HEK293 (cell line): ENCODE results near the gene GPN1.

ENCODE experiments used
- CTCF ChIA-PET: fragments of 350-600 bp; formaldehyde crosslinking; extraction: SDS; loops from one replicate; lab custom pipeline; 2021; ENCODE audit warnings: antibody characterized with exemption; lab: Yijun Ruan, JAX
- POLR2A ChIA-PET: fragments of 300-600 bp; formaldehyde crosslinking; extraction: SDS; loops from one replicate; lab custom pipeline; 2020; ENCODE audit warnings: antibody characterized with exemption, inconsistent platforms; lab: Yijun Ruan, JAX
- H3K27ac ChIP-seq: fragments of 200-500 bp; sonication (Bioruptor generic); 2 replicates; pipeline ENCODE4 v1.5.1; 2014; ENCODE audit warnings: low read depth, low read length, control low read depth, inconsistent platforms; ENCODE audit errors: extremely low read depth
- H3K36me3 ChIP-seq, 2 experiments: fragments of 200-500 bp in 1 of 2; sonication (Bioruptor generic) in 1 of 2; 1 replicate in 1 of 2; 2 replicates in 1 of 2; pipeline ENCODE4 v1.5.1; 2014 to 2017; ENCODE audit warnings: inconsistent platforms in 2 of 2, low read length in 2 of 2; ENCODE audit not compliant: control insufficient read depth in 2 of 2, insufficient read depth in 1 of 2
- H3K4me1 ChIP-seq: fragments of 200-500 bp; sonication (Bioruptor generic); 2 replicates; pipeline ENCODE4 v1.5.1; 2014; ENCODE audit warnings: mild to moderate bottlenecking, low read length, inconsistent platforms; ENCODE audit not compliant: control insufficient read depth, insufficient read depth
- H3K4me3 ChIP-seq: 2 replicates; pipeline ENCODE4 v1.5.1; 2011; ENCODE audit warnings: low read depth, mild to moderate bottlenecking, control low read depth, low read length, moderate library complexity
- H3K9me3 ChIP-seq: fragments of 200-500 bp; sonication (Bioruptor generic); 2 replicates; pipeline ENCODE4 v1.5.1; 2014; ENCODE audit warnings: low read depth, low read length, inconsistent platforms; ENCODE audit not compliant: control insufficient read depth, insufficient read depth
- MYNN ChIP-seq: fragments of 450-650 bp; formaldehyde crosslinking; IDR thresholded peaks from 2 replicates; pipeline ENCODE4 v1.5.1; 2016; ENCODE audit warnings: missing biosample characterization, missing genetic modification characterization, borderline replicate concordance
- REPIN1 ChIP-seq: fragments of 450-650 bp; formaldehyde crosslinking; IDR thresholded peaks from 2 replicates; pipeline ENCODE4 v1.5.1; 2017; ENCODE audit warnings: missing biosample characterization, missing genetic modification characterization, low read depth
- REST ChIP-seq: fragments of 450-650 bp; formaldehyde crosslinking; IDR thresholded peaks from 2 replicates; pipeline ENCODE4 v1.5.1; 2016; ENCODE audit warnings: missing biosample characterization, missing genetic modification characterization
- SP3 ChIP-seq: fragments of 450-650 bp; formaldehyde crosslinking; IDR thresholded peaks from 2 replicates; pipeline ENCODE4 v1.5.1; 2016; ENCODE audit warnings: missing biosample characterization, missing genetic modification characterization
- SP7 ChIP-seq: fragments of 450-650 bp; formaldehyde crosslinking; IDR thresholded peaks from 2 replicates; pipeline ENCODE4 v1.5.1; 2016; ENCODE audit warnings: missing biosample characterization, missing genetic modification characterization
- WT1 ChIP-seq: fragments of 450-650 bp; formaldehyde crosslinking; IDR thresholded peaks from 2 replicates; pipeline ENCODE4 v1.5.1; 2016; ENCODE audit warnings: missing biosample characterization, missing genetic modification characterization
- ZEB2 ChIP-seq: fragments of 450-650 bp; formaldehyde crosslinking; IDR thresholded peaks from 2 replicates; pipeline ENCODE4 v1.5.1; 2016; ENCODE audit warnings: missing biosample characterization, missing genetic modification characterization
- ZFHX2 ChIP-seq: fragments of 450-650 bp; formaldehyde crosslinking; conservative IDR thresholded peaks from 2 replicates; pipeline ENCODE4 v1.5.1; 2016; ENCODE audit warnings: missing biosample characterization, missing genetic modification characterization
- ZNF10 ChIP-seq: fragments of 450-650 bp; formaldehyde crosslinking; IDR thresholded peaks from 2 replicates; pipeline ENCODE4 v1.5.1; 2017; ENCODE audit warnings: missing biosample characterization, missing genetic modification characterization
- ZNF121 ChIP-seq: fragments of 450-650 bp; formaldehyde crosslinking; IDR thresholded peaks from 2 replicates; pipeline ENCODE4 v1.5.1; 2016; ENCODE audit warnings: missing biosample characterization, missing genetic modification characterization
- ZNF146 ChIP-seq: fragments of 450-650 bp; formaldehyde crosslinking; IDR thresholded peaks from 2 replicates; pipeline ENCODE4 v1.5.1; 2016; ENCODE audit warnings: missing biosample characterization, missing genetic modification characterization
- ZNF155 ChIP-seq: fragments of 450-650 bp; formaldehyde crosslinking; IDR thresholded peaks from 2 replicates; pipeline ENCODE4 v1.5.1; 2016; ENCODE audit warnings: missing biosample characterization, missing genetic modification characterization
- ZNF174 ChIP-seq: fragments of 450-650 bp; formaldehyde crosslinking; IDR thresholded peaks from 2 replicates; pipeline ENCODE4 v1.5.0; 2017; ENCODE audit warnings: missing biosample characterization, mild to moderate bottlenecking, missing genetic modification characterization
- ZNF202 ChIP-seq: fragments of 450-650 bp; formaldehyde crosslinking; IDR thresholded peaks from 2 replicates; pipeline ENCODE4 v1.5.1; 2016; ENCODE audit warnings: missing biosample characterization, missing genetic modification characterization, borderline replicate concordance
- ZNF26 ChIP-seq: fragments of 450-650 bp; formaldehyde crosslinking; IDR thresholded peaks from 2 replicates; pipeline ENCODE4 v1.5.1; 2016; ENCODE audit warnings: missing biosample characterization, missing genetic modification characterization
- ZNF280D ChIP-seq: fragments of 450-650 bp; formaldehyde crosslinking; IDR thresholded peaks from 2 replicates; pipeline ENCODE4 v1.5.1; 2016; ENCODE audit warnings: missing biosample characterization, missing genetic modification characterization
- ZNF350 ChIP-seq: fragments of 450-650 bp; formaldehyde crosslinking; IDR thresholded peaks from 2 replicates; pipeline ENCODE4 v1.5.0; 2017; ENCODE audit warnings: missing biosample characterization, mild to moderate bottlenecking, missing genetic modification characterization
- ZNF354C ChIP-seq: fragments of 450-650 bp; formaldehyde crosslinking; IDR thresholded peaks from 2 replicates; pipeline ENCODE4 v1.5.1; 2016; ENCODE audit warnings: missing biosample characterization, missing genetic modification characterization, low read depth, borderline replicate concordance
- ZNF362 ChIP-seq: fragments of 450-650 bp; formaldehyde crosslinking; IDR thresholded peaks from 2 replicates; pipeline ENCODE4 v1.5.1; 2016; ENCODE audit warnings: missing biosample characterization, missing genetic modification characterization
- ZNF37A ChIP-seq: fragments of 450-650 bp; IDR thresholded peaks from 2 replicates; pipeline ENCODE4 v1.5.1; 2018; ENCODE audit warnings: missing biosample characterization, missing genetic modification characterization
- ZNF426 ChIP-seq: fragments of 450-650 bp; formaldehyde crosslinking; IDR thresholded peaks from 2 replicates; pipeline ENCODE4 v1.5.1; 2017; ENCODE audit warnings: missing biosample characterization, missing genetic modification characterization, mild to moderate bottlenecking, inconsistent platforms, moderate library complexity
- ZNF544 ChIP-seq: fragments of 450-650 bp; formaldehyde crosslinking; IDR thresholded peaks from 2 replicates; pipeline ENCODE4 v1.5.0; 2017; ENCODE audit warnings: missing biosample characterization, missing genetic modification characterization
- ZNF600 ChIP-seq: fragments of 450-650 bp; formaldehyde crosslinking; IDR thresholded peaks from 2 replicates; pipeline ENCODE4 v1.5.1; 2016; ENCODE audit warnings: missing biosample characterization, missing genetic modification characterization
- ZNF660 ChIP-seq: fragments of 450-650 bp; IDR thresholded peaks from 2 replicates; pipeline ENCODE4 v1.5.1; 2018; ENCODE audit warnings: missing biosample characterization, mild to moderate bottlenecking, missing genetic modification characterization
- ZNF776 ChIP-seq: fragments of 450-650 bp; formaldehyde crosslinking; IDR thresholded peaks from 2 replicates; pipeline ENCODE4 v1.5.0; 2017; ENCODE audit warnings: missing biosample characterization, missing genetic modification characterization, borderline replicate concordance
- ZNF791 ChIP-seq: fragments of 450-650 bp; formaldehyde crosslinking; IDR thresholded peaks from 2 replicates; pipeline ENCODE4 v1.5.1; 2016; ENCODE audit warnings: missing biosample characterization, missing genetic modification characterization
- ZNF837 ChIP-seq: fragments of 450-650 bp; formaldehyde crosslinking; IDR thresholded peaks from 2 replicates; pipeline ENCODE4 v1.5.1; 2016; ENCODE audit warnings: missing biosample characterization, missing genetic modification characterization

The GPN1 gene

GRCh38 chr2:27628767-27629709 is at the start of gene GPN1, which contains the start of gene CCDC121:
Gene GPN1, plus strand, starts transcription at chr2:27629050. Its CDS starts 9 bp downstream, at chr2:27629059.
Gene CCDC121, minus strand, starts transcription at chr2:27629012. Its CDS starts 1,213 bp downstream, at chr2:27627799.
- CTCF ChIA-PET: interaction anchor here (0.6 to 1.0 kb wide), 5 partner anchors 23 to 1963 kb away, joined by 3 read pairs; no protein-coding TSS in a partner anchor
- POLR2A ChIA-PET: interaction anchor here (0.7 to 3.6 kb wide), 8 partner anchors 26 to 578 kb away, joined by 3 to 19 read pairs (median 4); partner anchors contain the start of genes AGBL5, NRBP1, PPM1G and SLC4A1AP
- Histone ChIP-seq H3K4me1 (0 out of 2 replicates have a peak, but pooled peaks cover 2% of the 10 kb centered on the region), H3K9me3 (no peaks in the 10 kb centered on the region), H3K36me3 (peaks cover 35 to 37% of the 10 kb centered on the region in 2 experiments), H3K4me3 (peak within 1 kb of the TSS; percentile 55), H3K27ac (peak within 1 kb of the TSS; percentile 42; the same call in 1 of the 2 replicates)
- TF ChIP-seq ZNF26 (tag by site-specific recombination): no peak
- no peak for TF ChIP-seq REPIN1 (tag by site-specific recombination)
- TF ChIP-seq SP7 (tag by site-specific recombination): peak; percentile 65
- TF ChIP-seq ZNF837: no peak
- no peak; the same call in 1 of the 2 replicates for TF ChIP-seq ZNF660 (tag by site-specific recombination)
- 0 out of 2 replicates have a peak, but pooled peaks have one; percentile 22 for TF ChIP-seq REST
- TF ChIP-seq ZNF121 (tag by site-specific recombination): no peak
- no peak for TF ChIP-seq WT1 (tag by site-specific recombination)
- TF ChIP-seq ZNF280D (tag by site-specific recombination): no peak
- no peak for TF ChIP-seq ZNF350 (tag by site-specific recombination)
- no peak for TF ChIP-seq MYNN (tag by site-specific recombination)
- TF ChIP-seq ZNF791 (tag by site-specific recombination): no peak
- peak; percentile 82 for TF ChIP-seq SP3 (tag by site-specific recombination)
- TF ChIP-seq ZNF146 (tag by site-specific recombination): no peak; the same call in 1 of the 2 replicates
- no peak for TF ChIP-seq ZNF202 (tag by site-specific recombination)
- TF ChIP-seq ZNF600 (tag by site-specific recombination): peak; percentile 52; the same call in 1 of the 2 replicates
- no peak for TF ChIP-seq ZNF426 (tag by site-specific recombination)
- no peak for TF ChIP-seq ZNF174
- TF ChIP-seq ZNF10: no peak
- no peak for TF ChIP-seq ZNF354C (tag by site-specific recombination)
- no peak for TF ChIP-seq ZNF155 (tag by site-specific recombination)
- no peak for TF ChIP-seq ZFHX2 (tag by site-specific recombination)
- no peak for TF ChIP-seq ZNF544 (tag by site-specific recombination)
- no peak for TF ChIP-seq ZNF776 (tag by site-specific recombination)
- TF ChIP-seq ZNF37A (tag by site-specific recombination): no peak
- TF ChIP-seq ZNF362: no peak
- peak; percentile 54; the same call in 1 of the 2 replicates for TF ChIP-seq ZEB2 (tag by site-specific recombination)
